Liver (tissue), 3 donors: Measurements from ENCODE around the gene TCAIM.

Source experiments
- GABPA ChIP-seq, 2 donors: IDR thresholded peaks in 1 of 2; conservative IDR thresholded peaks in 1 of 2; 2 replicates each; pipeline ENCODE4 v1.6.1; 2016; ENCODE audit warnings: antibody characterized with exemption in 2 of 2, mild to moderate bottlenecking in 1 of 2, moderate library complexity in 1 of 2
- SP1 ChIP-seq: IDR thresholded peaks from 2 replicates; pipeline ENCODE4 v1.6.1; 2018; ENCODE audit warnings: antibody characterized with exemption, mild to moderate bottlenecking
- TAF1 ChIP-seq: conservative IDR thresholded peaks from 2 replicates; pipeline ENCODE4 v1.6.1; 2016; ENCODE audit warnings: antibody characterized with exemption, mild to moderate bottlenecking
- YY1 ChIP-seq: IDR thresholded peaks from 2 replicates; pipeline ENCODE4 v1.6.1; 2016; ENCODE audit warnings: antibody characterized with exemption, mild to moderate bottlenecking
- TF ChIP-seq, protein P1 (sequence below): fragments of 150-350 bp; IDR thresholded peaks from 2 replicates; pipeline ENCODE4 v1.5.1; 2017; ENCODE audit warnings: improper control_type of control experiment, low read depth, low read length; ENCODE audit not compliant: missing input control
- TF ChIP-seq, protein P2 (sequence below): IDR thresholded peaks from 2 replicates; pipeline ENCODE4 v1.6.1; 2016; ENCODE audit warnings: antibody characterized with exemption
- TF ChIP-seq, protein P3 (sequence below): IDR thresholded peaks from 2 replicates; pipeline ENCODE4 v1.6.1; 2016; ENCODE audit warnings: antibody characterized with exemption
- TF ChIP-seq, protein P4 (sequence below): IDR thresholded peaks from 2 replicates; pipeline ENCODE4 v1.6.1; 2016; ENCODE audit warnings: antibody characterized with exemption
- donor health status: healthy.
- donor health status: healthy.

DNA sequence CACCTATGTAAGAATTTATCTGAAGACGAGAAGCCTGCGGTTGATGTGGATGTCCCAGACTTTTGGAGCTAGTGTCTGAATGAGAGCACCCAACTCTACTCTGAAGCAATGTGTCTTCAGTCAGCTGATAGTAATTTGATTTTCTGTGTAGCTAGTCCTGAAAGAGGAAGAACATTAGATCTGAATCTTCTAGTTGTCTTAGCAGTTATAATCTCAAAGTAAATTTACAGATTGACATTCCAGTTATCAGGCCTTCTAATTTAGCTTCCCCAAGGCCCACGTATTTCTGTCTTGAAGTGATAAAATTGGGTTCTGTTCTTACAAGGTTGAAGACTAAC, 1.5 kb downstream of the TCAIM start:
- TF ChIP-seq, protein P1, sequence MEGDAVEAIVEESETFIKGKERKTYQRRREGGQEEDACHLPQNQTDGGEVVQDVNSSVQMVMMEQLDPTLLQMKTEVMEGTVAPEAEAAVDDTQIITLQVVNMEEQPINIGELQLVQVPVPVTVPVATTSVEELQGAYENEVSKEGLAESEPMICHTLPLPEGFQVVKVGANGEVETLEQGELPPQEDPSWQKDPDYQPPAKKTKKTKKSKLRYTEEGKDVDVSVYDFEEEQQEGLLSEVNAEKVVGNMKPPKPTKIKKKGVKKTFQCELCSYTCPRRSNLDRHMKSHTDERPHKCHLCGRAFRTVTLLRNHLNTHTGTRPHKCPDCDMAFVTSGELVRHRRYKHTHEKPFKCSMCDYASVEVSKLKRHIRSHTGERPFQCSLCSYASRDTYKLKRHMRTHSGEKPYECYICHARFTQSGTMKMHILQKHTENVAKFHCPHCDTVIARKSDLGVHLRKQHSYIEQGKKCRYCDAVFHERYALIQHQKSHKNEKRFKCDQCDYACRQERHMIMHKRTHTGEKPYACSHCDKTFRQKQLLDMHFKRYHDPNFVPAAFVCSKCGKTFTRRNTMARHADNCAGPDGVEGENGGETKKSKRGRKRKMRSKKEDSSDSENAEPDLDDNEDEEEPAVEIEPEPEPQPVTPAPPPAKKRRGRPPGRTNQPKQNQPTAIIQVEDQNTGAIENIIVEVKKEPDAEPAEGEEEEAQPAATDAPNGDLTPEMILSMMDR, result no peak
- TF ChIP-seq, protein P2, sequence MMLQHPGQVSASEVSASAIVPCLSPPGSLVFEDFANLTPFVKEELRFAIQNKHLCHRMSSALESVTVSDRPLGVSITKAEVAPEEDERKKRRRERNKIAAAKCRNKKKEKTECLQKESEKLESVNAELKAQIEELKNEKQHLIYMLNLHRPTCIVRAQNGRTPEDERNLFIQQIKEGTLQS, result no peak
- TF ChIP-seq YY1, result no peak
- no peak for TF ChIP-seq GABPA (IDR thresholded peaks at IDR 0.05 in 1 of 2, conservative IDR thresholded peaks at IDR 0.05 in 1 of 2)
- TF ChIP-seq, protein P3, sequence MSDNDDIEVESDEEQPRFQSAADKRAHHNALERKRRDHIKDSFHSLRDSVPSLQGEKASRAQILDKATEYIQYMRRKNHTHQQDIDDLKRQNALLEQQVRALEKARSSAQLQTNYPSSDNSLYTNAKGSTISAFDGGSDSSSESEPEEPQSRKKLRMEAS, result no peak
- TF ChIP-seq TAF1, result peak; percentile 35
- TF ChIP-seq, protein P4, sequence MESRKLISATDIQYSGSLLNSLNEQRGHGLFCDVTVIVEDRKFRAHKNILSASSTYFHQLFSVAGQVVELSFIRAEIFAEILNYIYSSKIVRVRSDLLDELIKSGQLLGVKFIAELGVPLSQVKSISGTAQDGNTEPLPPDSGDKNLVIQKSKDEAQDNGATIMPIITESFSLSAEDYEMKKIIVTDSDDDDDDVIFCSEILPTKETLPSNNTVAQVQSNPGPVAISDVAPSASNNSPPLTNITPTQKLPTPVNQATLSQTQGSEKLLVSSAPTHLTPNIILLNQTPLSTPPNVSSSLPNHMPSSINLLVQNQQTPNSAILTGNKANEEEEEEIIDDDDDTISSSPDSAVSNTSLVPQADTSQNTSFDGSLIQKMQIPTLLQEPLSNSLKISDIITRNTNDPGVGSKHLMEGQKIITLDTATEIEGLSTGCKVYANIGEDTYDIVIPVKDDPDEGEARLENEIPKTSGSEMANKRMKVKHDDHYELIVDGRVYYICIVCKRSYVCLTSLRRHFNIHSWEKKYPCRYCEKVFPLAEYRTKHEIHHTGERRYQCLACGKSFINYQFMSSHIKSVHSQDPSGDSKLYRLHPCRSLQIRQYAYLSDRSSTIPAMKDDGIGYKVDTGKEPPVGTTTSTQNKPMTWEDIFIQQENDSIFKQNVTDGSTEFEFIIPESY, result no peak
- no peak for TF ChIP-seq SP1
